Stimulated activated naive CD8-positive, alpha-beta T cell treated with anti-CD3 and anti-CD28 coated beads, Interleukin-15, Interleukin-2, amounts not matched to agents 100 U/mL and 50 U/mL, for 24 hours (primary cell): Measurements from ENCODE around the gene PRKCA.

Experiments used
- ATAC-seq: fragments of 150-1000 bp; cut with Tn5 transposase; one replicate; pipeline ENCODE4 v1.10.0; 2021
- DNase-seq: peaks from one replicate; pipeline ENCODE4 v3.0.0; 2021

Gene PRKCA

GRCh38 chr17:66746736-66747135 lies 444.3 kb downstream of the PRKCA start:
- ATAC-seq: no peak
- no peak for DNase-seq

GRCh38 chr17:66747578-66748275 lies 445.3 kb downstream of the PRKCA start:
- DNase-seq: no peak
- no peak for ATAC-seq

GRCh38 chr17:66748578-66748977 lies 446.2 kb downstream of the PRKCA start:
- no peak for ATAC-seq

GRCh38 chr17:66749217-66749832 lies 446.9 kb downstream of the PRKCA start:
- DNase-seq: no peak
- no peak for ATAC-seq

More at GRCh38 chr17:66748578-66748977, 446.2 kb downstream of the PRKCA start:
- DNase-seq: no peak

DNA sequence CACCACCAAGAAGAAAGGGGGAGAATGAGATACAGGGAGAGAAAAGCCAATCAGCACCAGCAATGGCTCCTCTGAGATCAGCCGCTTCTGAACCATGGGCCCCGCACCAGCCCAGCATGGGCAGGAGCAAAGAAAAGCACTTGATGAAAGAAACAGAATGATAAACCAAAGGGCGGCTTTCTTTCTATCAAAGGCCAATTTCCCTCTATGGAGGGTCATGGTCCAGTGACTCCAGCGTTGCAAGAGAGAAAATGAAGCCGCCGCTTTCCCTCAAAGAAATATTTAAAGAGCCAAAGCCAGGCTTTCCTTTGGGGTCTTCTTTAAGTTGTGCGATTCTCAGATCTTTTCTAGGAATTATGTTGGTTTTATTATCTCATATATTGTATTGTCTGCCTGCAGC lies 447.7 kb downstream of the PRKCA start:
- DNase-seq (no peak), ATAC-seq (no peak)

DNA sequence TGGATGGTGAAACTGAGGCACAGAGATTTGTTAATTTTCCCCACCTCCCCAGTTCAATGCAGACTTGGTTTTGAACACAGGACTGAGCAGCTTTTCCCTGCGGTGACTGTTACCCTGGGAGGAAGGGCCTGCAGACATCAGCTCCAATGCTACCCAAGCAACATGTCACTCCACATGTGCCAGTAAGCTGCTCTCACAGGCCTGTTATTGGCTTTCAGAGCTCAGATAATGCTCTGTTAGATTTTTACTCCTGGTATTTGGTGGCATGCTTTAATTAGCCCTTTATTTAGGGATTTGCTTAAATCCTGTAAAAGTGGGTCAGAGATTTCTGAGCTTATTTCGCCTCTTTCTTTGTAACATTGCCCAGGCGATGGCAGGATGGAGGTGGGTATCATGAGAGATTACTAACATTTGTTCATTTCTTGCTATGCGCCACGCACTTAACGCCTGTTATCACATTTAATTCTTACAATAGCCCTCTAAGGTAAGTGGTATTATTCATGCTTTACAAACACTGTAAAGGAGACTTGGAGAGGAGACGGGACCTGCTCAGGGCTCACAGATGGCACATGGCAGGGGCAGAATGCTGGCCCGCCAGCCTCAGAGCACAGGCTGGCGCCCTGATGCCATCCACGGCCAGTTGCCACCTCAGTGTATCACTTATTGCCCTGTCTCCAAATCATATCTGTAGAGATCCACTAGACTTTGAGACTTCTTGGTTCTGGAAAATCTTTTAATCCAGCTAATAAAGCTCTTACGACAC lies 448.5 kb downstream of the PRKCA start:
- ATAC-seq (no peak), DNase-seq (no peak)

DNA sequence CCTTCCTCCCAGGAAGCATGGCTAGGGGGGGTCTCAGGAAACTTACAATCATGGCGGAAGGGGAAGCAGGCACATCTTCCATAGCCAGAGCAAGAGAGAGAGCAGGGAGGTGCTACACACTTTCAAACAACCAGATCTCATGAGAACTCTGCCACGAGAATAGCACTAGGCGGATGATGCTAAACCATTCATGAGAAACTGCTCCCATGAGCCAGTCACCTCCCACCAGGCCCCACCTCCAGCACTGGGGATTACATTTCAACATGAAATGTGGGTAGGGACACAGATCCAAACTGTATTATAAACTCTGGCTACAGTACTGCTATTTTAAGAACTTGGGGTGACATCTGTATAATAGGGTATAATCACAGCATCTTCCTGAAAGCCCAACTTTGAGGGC lies 449.4 kb downstream of the PRKCA start:
- ATAC-seq (no peak), DNase-seq (no peak)

GRCh38 chr17:66752411-66752810 lies 450.0 kb downstream of the PRKCA start:
- DNase-seq (no peak), ATAC-seq (no peak)

GRCh38 chr17:66753126-66753920 lies 450.9 kb downstream of the PRKCA start:
- DNase-seq (no peak), ATAC-seq (no peak)

GRCh38 chr17:66755101-66755943 lies 452.9 kb downstream of the PRKCA start:
- DNase-seq (no peak), ATAC-seq (no peak)

- DNase-seq: no peak
- ATAC-seq: no peak
These were observed 453.5 kb downstream of the PRKCA start for GRCh38 chr17:66755944-66756290.

GRCh38 chr17:66760324-66760723 lies 457.9 kb downstream of the PRKCA start:
- no peak for DNase-seq
- no peak for ATAC-seq

DNA sequence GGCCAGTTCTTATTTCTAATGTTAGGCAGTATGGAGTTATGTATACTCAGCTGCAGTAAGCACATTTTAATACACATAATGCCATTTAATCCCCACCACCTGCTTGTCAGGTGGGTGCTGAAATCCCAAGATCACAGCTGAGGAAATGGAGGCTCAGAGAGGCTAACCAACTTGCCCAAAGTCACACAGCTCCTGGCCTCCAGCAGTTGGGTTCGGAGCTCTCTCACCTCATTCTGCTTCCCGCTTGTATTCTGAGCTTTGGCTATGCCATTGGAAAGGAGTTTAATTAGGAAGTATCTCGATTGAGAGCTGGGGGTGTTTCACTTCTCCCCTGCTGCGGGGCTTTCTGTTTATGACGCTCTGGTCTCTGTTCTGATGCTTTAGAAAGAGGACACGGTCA lies 459.9 kb downstream of the PRKCA start:
- ATAC-seq (no peak), DNase-seq (no peak)

GRCh38 chr17:66763056-66763455 lies 460.6 kb downstream of the PRKCA start:
- ATAC-seq (no peak), DNase-seq (no peak)

DNA sequence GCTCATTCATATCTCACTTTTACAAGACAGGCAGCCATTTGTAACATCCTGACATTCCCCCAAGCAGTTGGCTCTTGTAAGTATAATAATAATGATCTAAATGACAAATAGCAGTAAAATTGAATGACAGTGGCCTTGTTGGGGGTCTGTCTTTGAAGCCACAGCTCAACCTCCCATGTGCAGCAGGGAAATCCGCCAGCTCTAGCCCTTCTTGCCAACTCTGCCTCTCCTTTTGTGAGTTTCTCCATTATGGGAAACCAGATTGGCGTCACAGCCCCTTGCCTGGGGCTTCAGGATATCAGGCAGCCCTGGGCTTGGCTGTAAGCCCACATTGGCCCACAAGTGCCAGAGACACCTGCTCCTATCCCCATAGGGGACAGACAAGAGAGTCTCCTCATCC lies 462.1 kb downstream of the PRKCA start:
- no peak for ATAC-seq
- no peak for DNase-seq

- ATAC-seq: no peak
- DNase-seq: no peak
These were observed 464.9 kb downstream of the PRKCA start for GRCh38 chr17:66767154-66767933.

DNA sequence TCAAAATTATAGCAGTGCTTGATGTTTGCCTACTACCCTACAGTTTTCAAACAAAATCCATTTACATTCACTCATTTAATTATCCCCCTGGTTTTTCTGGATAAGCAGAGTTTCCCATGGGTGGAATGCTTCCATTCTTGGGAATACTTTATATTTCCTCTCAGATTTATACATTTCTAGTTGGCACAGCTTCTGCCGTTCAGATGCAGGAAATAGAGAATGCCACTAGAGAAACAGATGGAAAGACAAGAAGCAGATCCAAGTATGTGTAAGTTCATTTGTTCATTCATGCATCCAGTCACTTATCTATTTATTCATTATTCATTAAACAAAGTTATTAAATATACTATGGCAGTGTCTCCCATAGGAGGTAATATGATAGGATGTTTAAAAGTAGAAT lies 467.5 kb downstream of the PRKCA start:
- no peak for DNase-seq
- ATAC-seq: no peak

GRCh38 chr17:66772148-66772812 lies 469.9 kb downstream of the PRKCA start:
- no peak for DNase-seq

DNA sequence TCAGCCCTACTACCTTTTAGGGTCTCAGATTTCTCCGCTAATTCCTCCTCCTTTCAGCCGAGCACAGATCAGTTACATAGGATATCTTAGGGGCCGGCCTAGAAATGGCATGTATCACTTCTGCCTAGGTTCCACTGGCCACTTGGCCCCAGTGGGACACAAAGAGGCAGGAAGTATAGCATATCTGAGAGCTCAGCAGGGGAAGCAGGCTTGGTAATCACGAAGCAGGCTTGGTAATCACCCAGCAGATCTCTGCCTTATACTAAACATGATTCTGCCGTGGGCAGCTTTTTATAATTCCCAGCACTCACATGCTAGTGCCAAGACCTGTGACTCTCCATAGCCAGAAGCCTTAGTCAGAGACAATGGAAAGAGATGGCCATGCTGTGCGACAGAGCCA lies 472.9 kb downstream of the PRKCA start:
- ATAC-seq: no peak
- DNase-seq: no peak

More at GRCh38 chr17:66772148-66772812, 469.9 kb downstream of the PRKCA start:
- no peak for ATAC-seq

- ATAC-seq (no peak), DNase-seq (no peak)
These were observed 473.5 kb downstream of the PRKCA start for GRCh38 chr17:66775881-66776400.
